SK-N-SH (cell line): ENCODE data around the gene ITGB8.

ENCODE experiments used
- EP300 ChIP-seq, 2 experiments: IDR thresholded peaks; 2 replicates each; pipeline versions ENCODE4 v1.4.0 to v1.6.1; 2012; ENCODE audit warnings: borderline replicate concordance in 1 of 2, low read depth in 1 of 2, low read length in 1 of 2
- JUND ChIP-seq: IDR thresholded peaks from 2 replicates; pipeline ENCODE4 v1.4.0; 2012
- MXI1 ChIP-seq: IDR thresholded peaks from 2 replicates; pipeline ENCODE4 v1.6.1; 2012; ENCODE audit warnings: mild to moderate bottlenecking, low read depth, low read length, improper control_type of control experiment
- POLR2AphosphoS5 ChIP-seq: IDR thresholded peaks from 2 replicates; pipeline ENCODE4 v1.6.1; 2012; ENCODE audit warnings: low read depth, low read length
- RCOR1 ChIP-seq: fragments of 150-350 bp; IDR thresholded peaks from 2 replicates; pipeline ENCODE4 v1.6.1; 2017; ENCODE audit warnings: antibody characterized with exemption, low read length
- RXRA ChIP-seq: IDR thresholded peaks from 2 replicates; pipeline ENCODE4 v1.4.0; 2012; ENCODE audit warnings: low read depth, mild to moderate bottlenecking, borderline replicate concordance
- TF ChIP-seq, protein P1 (sequence below): fragments of 150-350 bp; IDR thresholded peaks from 2 replicates; pipeline ENCODE4 v1.6.1; 2016; ENCODE audit warnings: mild to moderate bottlenecking, low read depth, low read length
- TF ChIP-seq, protein P2 (sequence below): fragments of 200-600 bp; sonication (generic); IDR thresholded peaks from 2 replicates; pipeline ENCODE4 v1.6.1; 2017; ENCODE audit warnings: antibody characterized with exemption, mild to moderate bottlenecking, moderate library complexity

DNA sequence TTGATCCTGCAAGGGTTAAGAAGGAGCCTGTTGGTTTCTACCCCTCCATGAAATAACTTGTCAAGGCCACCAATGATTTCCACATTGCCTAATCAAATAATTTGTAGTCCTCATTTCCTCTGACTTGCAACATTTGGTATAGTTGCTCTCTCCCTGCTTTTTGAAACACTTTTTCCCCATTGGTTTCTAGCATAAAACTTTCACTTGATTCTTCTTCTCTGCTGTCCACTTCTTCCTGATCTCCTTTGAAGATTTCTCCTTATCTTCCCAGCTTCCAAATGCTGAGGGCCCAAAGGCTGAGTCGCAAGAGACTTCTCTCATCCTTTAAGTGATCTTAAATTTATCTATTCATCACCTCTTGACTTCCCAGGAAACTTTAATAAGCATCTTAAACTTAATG is 134.2 kb downstream of the ITGB8 start:
- no peak for TF ChIP-seq POLR2AphosphoS5
- TF ChIP-seq, protein P1, sequence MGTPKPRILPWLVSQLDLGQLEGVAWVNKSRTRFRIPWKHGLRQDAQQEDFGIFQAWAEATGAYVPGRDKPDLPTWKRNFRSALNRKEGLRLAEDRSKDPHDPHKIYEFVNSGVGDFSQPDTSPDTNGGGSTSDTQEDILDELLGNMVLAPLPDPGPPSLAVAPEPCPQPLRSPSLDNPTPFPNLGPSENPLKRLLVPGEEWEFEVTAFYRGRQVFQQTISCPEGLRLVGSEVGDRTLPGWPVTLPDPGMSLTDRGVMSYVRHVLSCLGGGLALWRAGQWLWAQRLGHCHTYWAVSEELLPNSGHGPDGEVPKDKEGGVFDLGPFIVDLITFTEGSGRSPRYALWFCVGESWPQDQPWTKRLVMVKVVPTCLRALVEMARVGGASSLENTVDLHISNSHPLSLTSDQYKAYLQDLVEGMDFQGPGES: no peak
- no peak for TF ChIP-seq RCOR1
- TF ChIP-seq, protein P2, sequence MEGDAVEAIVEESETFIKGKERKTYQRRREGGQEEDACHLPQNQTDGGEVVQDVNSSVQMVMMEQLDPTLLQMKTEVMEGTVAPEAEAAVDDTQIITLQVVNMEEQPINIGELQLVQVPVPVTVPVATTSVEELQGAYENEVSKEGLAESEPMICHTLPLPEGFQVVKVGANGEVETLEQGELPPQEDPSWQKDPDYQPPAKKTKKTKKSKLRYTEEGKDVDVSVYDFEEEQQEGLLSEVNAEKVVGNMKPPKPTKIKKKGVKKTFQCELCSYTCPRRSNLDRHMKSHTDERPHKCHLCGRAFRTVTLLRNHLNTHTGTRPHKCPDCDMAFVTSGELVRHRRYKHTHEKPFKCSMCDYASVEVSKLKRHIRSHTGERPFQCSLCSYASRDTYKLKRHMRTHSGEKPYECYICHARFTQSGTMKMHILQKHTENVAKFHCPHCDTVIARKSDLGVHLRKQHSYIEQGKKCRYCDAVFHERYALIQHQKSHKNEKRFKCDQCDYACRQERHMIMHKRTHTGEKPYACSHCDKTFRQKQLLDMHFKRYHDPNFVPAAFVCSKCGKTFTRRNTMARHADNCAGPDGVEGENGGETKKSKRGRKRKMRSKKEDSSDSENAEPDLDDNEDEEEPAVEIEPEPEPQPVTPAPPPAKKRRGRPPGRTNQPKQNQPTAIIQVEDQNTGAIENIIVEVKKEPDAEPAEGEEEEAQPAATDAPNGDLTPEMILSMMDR: no peak
- TF ChIP-seq MXI1: no peak
- no peak for TF ChIP-seq JUND
- no peak for TF ChIP-seq RXRA
- TF ChIP-seq EP300 (IDR thresholded peaks at IDR 0.05; ENCODE audit: borderline replicate concordance in 1 of 2, low read depth in 1 of 2, low read length in 1 of 2): no peak
